Measurements from ENCODE around the gene ACSS2. TPM values are rescaled to one million over a fixed set of nuclear protein-coding genes. Genes with fewer than 3 reads are reported as not detected.
A peak's percentile ranks its signal among the peaks of the same experiment; 100 is the strongest.

ACSS2 gene
- total RNA-seq, 1 experiment from 2014 or later: 25.4 TPM

- no peak for ATAC-seq
- in situ Hi-C loops (cut with HindIII; ENCODE audit: low pct_unique_long_range_greater_than_20kb, low sequenced_read_pairs) (no loop called here), intact Hi-C loops (cut with micrococcal nuclease; ENCODE audit: unreplicated experiment) (no loop called here)
- Histone ChIP-seq H3K4me1 (ENCODE audit: control insufficient read depth, insufficient read depth, low read length) (peaks cover 8% of the 10 kb centered on the region), H3K27me3 (ENCODE audit: control insufficient read depth, insufficient read depth, low read length) (no peaks in the 10 kb centered on the region), H3K36me3 (ENCODE audit: control insufficient read depth, insufficient read depth, low read length) (no peaks in the 10 kb centered on the region), H3K9me3 (ENCODE audit: control insufficient read depth, insufficient read depth, low read depth, low read length) (no peaks in the 10 kb centered on the region), H3K4me3 (ENCODE audit: low read depth in 2 of 2, low read length in 2 of 2) (no peak overlapping the region), H3K27ac (ENCODE audit: low read length) (no peak overlapping the region)
- no peak for DNase-seq (ENCODE audit: low read depth, low spot score)
- CTCF ChIA-PET: interaction anchor here (0.6 kb wide), 1 partner anchor 18 kb away, joined by 5 read pairs; no protein-coding TSS in a partner anchor
- TF ChIP-seq SIN3A (IDR thresholded peaks at IDR 0.05; ENCODE audit: borderline replicate concordance, insufficient read depth, low read depth, low read length) (no peak), TCF7L2 (IDR thresholded peaks at IDR 0.05; ENCODE audit: low read depth, low read length) (no peak), CTCF (IDR thresholded peaks at IDR 0.05) (no peak), POLR2AphosphoS5 (IDR thresholded peaks at IDR 0.05; ENCODE audit: low read depth, low read length) (no peak), REST (IDR thresholded peaks at IDR 0.05; ENCODE audit: insufficient read depth in 1 of 2, low read depth in 2 of 2, low read length in 1 of 2) (no peak)
- POLR2A ChIA-PET: interaction anchor here (0.6 to 0.7 kb wide), 3 partner anchors 27 to 1933 kb away, joined by 3 to 11 read pairs (median 6); no protein-coding TSS in a partner anchor
- BruUV-seq (replicated peaks): no TSS peak
Observed at GRCh38 chr20:34904202-34904621, 27.8 kb downstream of the ACSS2 start.

- ChIA-PET POLR2A (no interaction called here), CTCF (no interaction called here)
- peak overlapping the region; percentile 32 for H3K27ac ChIP-seq (ENCODE audit: low read length)
- H3K4me1 ChIP-seq (ENCODE audit: control insufficient read depth, insufficient read depth, low read length): peaks cover 8% of the 10 kb centered on the region
- DNase-seq (ENCODE audit: low read depth, low spot score): peak; percentile 76
- peak overlapping the region in 1 of 2 experiments; percentile 0; a peak in 1 of 4 replicates for H3K4me3 ChIP-seq (ENCODE audit: low read depth in 2 of 2, low read length in 2 of 2)
- TF ChIP-seq POLR2AphosphoS5 (IDR thresholded peaks at IDR 0.05; ENCODE audit: low read depth, low read length): no peak
- no peak for TF ChIP-seq TCF7L2 (IDR thresholded peaks at IDR 0.05; ENCODE audit: low read depth, low read length)
- no peak for TF ChIP-seq CTCF (IDR thresholded peaks at IDR 0.05)
- TF ChIP-seq SIN3A (IDR thresholded peaks at IDR 0.05; ENCODE audit: borderline replicate concordance, insufficient read depth, low read depth, low read length): no peak
- no peak for TF ChIP-seq REST (IDR thresholded peaks at IDR 0.05; ENCODE audit: insufficient read depth in 1 of 2, low read depth in 2 of 2, low read length in 1 of 2)
- no TSS peak for BruUV-seq (replicated peaks)
- intact Hi-C loops (cut with micrococcal nuclease; ENCODE audit: unreplicated experiment) (no loop called here), in situ Hi-C loops (cut with HindIII; ENCODE audit: low pct_unique_long_range_greater_than_20kb, low sequenced_read_pairs) (no loop called here)
- no peaks in the 10 kb centered on the region for H3K9me3 ChIP-seq (ENCODE audit: control insufficient read depth, insufficient read depth, low read depth, low read length)
- ATAC-seq: peak; percentile 94
- no peaks in the 10 kb centered on the region for H3K27me3 ChIP-seq (ENCODE audit: control insufficient read depth, insufficient read depth, low read length)
- no peaks in the 10 kb centered on the region for H3K36me3 ChIP-seq (ENCODE audit: control insufficient read depth, insufficient read depth, low read length)
Observed at GRCh38 chr20:34907616-34908469, 31.4 kb downstream of the ACSS2 start.
